GM12892 (cell line): ENCODE data around the gene SAP30BP.

Source experiments
- POLR2A ChIP-seq: IDR thresholded peaks from 2 replicates; pipeline ENCODE4 v1.6.1; 2011; ENCODE audit warnings: low read depth, low read length, control low read depth
- TAF1 ChIP-seq: IDR thresholded peaks from 2 replicates; pipeline ENCODE4 v1.6.1; 2011; ENCODE audit warnings: low read depth, mild to moderate bottlenecking, control low read depth, low read length, borderline replicate concordance

DNA sequence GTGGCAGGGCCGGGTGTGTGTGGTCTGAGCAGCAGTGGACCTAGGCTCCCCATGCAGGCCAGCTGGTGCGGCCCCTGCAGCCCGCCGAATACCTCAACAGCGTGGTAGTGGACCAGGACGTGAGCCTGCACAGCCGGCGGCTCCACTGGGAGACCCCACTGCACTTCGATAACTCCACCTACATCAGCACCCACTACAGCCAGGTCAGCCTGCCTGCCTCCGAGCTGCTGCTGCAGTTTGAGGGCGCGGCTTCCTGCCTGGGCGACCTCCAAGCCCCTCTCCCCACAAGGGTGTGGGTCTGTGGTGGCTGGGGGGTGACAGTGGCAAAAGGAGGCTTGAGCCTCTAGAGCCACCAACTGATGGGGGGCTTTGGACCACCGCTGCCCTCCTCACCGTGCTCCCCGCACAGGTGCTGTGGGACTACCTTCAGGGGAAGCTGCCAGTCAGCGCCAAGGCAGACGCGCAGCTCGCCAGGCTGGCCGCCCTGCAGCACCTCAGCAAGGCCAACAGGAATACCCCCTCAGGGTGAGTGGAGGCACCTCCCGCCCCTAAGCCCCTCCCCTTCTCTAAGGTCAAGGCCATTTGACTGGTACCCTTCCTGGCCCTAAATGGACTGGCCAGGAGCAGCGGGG, 42.3 kb upstream of the SAP30BP start:
- TF ChIP-seq TAF1 (no peak), POLR2A (no peak)
